DND-41 (cell line): ENCODE results near the gene TRIM63.

ENCODE experiments used
- CTCF ChIP-seq: IDR thresholded peaks from 2 replicates; pipeline ENCODE4 v1.5.1; 2012; ENCODE audit warnings: borderline replicate concordance, low read length, moderate library complexity, mild to moderate bottlenecking; ENCODE audit not compliant: poor library complexity, severe bottlenecking; ENCODE audit errors: extremely low read depth
- EZH2 ChIP-seq: IDR thresholded peaks from 3 replicates; pipeline ENCODE4 v1.6.1; 2012; ENCODE audit warnings: borderline replicate concordance, low read depth, mild to moderate bottlenecking, moderate library complexity, low read length, inconsistent platforms; ENCODE audit not compliant: severe bottlenecking

GRCh38 chr1:26044971-26045721, 22.3 kb downstream of the TRIM63 start:
- TF ChIP-seq CTCF (no peak), EZH2 (no peak)
